ENCODE data around the gene PRLR.

DNA sequence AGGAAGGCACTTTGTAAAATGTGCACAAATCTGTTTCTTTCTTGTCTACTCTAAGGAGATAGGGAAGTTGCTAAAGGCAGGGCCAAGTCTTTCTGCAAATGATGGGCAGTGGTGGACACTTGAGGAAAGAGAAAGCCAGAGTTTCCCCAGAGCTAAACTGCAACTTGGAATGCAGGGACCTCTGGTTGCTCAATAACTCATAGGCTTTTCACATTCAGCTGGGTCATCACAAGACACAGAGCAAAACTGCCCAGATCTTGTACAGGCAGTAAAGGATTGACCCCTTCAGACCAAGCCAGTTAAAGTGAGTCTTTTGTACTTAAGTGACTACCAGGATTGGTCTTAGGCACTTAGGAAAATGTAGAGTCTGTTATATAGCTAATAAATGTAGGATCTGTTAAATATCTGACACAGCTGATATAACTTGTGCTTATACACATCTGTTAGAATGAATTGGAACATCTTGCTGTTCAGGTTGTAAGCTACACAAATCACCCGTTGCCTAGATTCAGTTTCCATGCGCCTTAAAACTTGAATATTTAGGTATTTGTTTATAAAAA is 169.0 kb downstream of the PRLR start:
- TF ChIP-seq, protein P1, sequence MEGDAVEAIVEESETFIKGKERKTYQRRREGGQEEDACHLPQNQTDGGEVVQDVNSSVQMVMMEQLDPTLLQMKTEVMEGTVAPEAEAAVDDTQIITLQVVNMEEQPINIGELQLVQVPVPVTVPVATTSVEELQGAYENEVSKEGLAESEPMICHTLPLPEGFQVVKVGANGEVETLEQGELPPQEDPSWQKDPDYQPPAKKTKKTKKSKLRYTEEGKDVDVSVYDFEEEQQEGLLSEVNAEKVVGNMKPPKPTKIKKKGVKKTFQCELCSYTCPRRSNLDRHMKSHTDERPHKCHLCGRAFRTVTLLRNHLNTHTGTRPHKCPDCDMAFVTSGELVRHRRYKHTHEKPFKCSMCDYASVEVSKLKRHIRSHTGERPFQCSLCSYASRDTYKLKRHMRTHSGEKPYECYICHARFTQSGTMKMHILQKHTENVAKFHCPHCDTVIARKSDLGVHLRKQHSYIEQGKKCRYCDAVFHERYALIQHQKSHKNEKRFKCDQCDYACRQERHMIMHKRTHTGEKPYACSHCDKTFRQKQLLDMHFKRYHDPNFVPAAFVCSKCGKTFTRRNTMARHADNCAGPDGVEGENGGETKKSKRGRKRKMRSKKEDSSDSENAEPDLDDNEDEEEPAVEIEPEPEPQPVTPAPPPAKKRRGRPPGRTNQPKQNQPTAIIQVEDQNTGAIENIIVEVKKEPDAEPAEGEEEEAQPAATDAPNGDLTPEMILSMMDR (IDR thresholded peaks at IDR 0.05 in 8 of 11, conservative IDR thresholded peaks at IDR 0.05 in 3 of 11): no peak
- no peak for TF ChIP-seq POLR2A (IDR thresholded peaks at IDR 0.05)
